ENCODE data around the gene MANEAL. TPM values are rescaled to one million over a fixed set of nuclear protein-coding genes. Genes with fewer than 3 reads are reported as not detected.

The MANEAL gene
- total and polyA plus RNA-seq, 2 experiments from 2014 or later, result 2.3 to 3.5 TPM

DNA sequence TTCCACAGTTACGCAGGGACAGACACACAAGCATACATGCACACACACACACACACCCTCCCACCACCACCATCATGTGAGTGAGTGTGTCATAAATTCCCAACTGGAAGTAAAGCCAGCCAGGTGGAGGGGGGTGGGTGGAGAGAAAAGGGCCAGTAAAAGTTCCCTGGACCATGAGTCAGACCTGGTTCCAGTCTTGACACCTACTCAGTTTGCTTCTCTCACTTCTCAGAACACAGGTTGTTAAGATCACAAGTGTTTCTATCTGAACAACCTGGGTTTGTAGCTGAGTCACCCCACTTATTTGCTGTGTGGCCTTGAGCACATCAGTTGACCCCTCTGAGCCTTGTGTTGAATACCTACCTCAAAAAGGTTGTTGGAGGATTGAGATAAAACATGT is 38.4 kb upstream of the MANEAL start:
- Histone ChIP-seq H3K36me3 (replicated peaks; ENCODE audit: insufficient read depth, low read depth) (no peaks in the 10 kb centered on the region), H3K27me3 (peaks cover 85% of the 10 kb centered on the region)
- 77% methylated on average over 1 of the region's 1 CpG for WGBS (ENCODE audit: low lambda C conversion rate, missing lambda C conversion rate)

DNA sequence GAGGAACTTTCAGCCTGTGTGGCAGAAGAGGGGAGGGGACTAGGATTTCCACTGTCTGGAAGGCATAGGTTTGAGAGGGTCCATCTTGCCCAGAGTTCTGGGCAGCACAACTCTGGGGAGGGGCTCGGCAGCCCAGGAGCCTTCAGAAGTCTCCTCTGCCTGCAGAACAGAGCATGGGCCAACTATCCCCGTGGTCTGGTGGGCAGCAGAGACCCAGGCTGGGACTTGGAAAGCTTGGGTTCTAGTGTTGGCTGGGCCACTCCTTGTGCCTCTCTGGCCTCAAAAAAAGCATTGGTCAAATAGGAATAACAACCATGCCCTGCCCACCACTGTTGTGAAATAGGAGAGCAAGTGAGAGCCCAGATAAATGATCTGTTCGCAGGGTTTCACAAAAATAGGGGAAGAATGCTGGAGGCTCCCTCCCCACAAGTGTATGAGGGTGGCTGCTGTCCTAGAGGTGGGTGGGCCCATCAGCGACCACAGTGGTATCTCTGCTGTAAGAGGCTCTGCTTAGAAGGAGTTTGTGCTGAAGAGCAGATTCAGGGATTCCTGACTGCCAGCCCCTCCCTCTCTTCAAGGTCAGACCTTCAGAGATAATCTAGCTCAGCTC is 37.6 kb upstream of the MANEAL start:
- H3K4me2 ChIP-seq, result no peak overlapping the region
- H3K27ac ChIP-seq, result peak overlapping the region; percentile 11
- no peak overlapping the region for H2AFZ ChIP-seq
- H4K20me1 ChIP-seq (ENCODE audit: insufficient read depth, poor library complexity, severe bottlenecking), result no peaks in the 10 kb centered on the region
- H3K4me1 ChIP-seq (ENCODE audit: insufficient read depth), result no peaks in the 10 kb centered on the region
- WGBS (ENCODE audit: low lambda C conversion rate, missing lambda C conversion rate), result 70% methylated on average over 4 of the region's 4 CpGs
- no peaks in the 10 kb centered on the region for H3K9me3 ChIP-seq (ENCODE audit: low read depth)
- no peaks in the 10 kb centered on the region for H3K36me3 ChIP-seq (replicated peaks; ENCODE audit: insufficient read depth, low read depth)
- DNase-seq (ENCODE audit: low spot score), result no peak
- no peaks in the 10 kb centered on the region for H3K9me2 ChIP-seq (replicated peaks; ENCODE audit: insufficient read depth)
- no peak for TF ChIP-seq EZH2 (IDR thresholded peaks at IDR 0.05; ENCODE audit: borderline replicate concordance)
- TF ChIP-seq, protein P1, sequence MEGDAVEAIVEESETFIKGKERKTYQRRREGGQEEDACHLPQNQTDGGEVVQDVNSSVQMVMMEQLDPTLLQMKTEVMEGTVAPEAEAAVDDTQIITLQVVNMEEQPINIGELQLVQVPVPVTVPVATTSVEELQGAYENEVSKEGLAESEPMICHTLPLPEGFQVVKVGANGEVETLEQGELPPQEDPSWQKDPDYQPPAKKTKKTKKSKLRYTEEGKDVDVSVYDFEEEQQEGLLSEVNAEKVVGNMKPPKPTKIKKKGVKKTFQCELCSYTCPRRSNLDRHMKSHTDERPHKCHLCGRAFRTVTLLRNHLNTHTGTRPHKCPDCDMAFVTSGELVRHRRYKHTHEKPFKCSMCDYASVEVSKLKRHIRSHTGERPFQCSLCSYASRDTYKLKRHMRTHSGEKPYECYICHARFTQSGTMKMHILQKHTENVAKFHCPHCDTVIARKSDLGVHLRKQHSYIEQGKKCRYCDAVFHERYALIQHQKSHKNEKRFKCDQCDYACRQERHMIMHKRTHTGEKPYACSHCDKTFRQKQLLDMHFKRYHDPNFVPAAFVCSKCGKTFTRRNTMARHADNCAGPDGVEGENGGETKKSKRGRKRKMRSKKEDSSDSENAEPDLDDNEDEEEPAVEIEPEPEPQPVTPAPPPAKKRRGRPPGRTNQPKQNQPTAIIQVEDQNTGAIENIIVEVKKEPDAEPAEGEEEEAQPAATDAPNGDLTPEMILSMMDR (IDR thresholded peaks at IDR 0.05; ENCODE audit: poor library complexity), result no peak
- no peak for TF ChIP-seq EZH2phosphoT487 (IDR thresholded peaks at IDR 0.05; ENCODE audit: low read depth, severe bottlenecking, unreplicated experiment)
- no peak overlapping the region for H3K4me3 ChIP-seq
- H3K27me3 ChIP-seq, result peaks cover 83% of the 10 kb centered on the region
- H3K79me2 ChIP-seq, result no peaks in the 10 kb centered on the region

More for the DNA sequence above, 38.4 kb upstream of the MANEAL start:
- H2AFZ ChIP-seq, result no peak overlapping the region
- TF ChIP-seq, protein P1 (IDR thresholded peaks at IDR 0.05; ENCODE audit: poor library complexity), result no peak
- no peaks in the 10 kb centered on the region for H3K9me2 ChIP-seq (replicated peaks; ENCODE audit: insufficient read depth)
- H3K4me3 ChIP-seq, result no peak overlapping the region
- H3K79me2 ChIP-seq, result no peaks in the 10 kb centered on the region
- peak; percentile 71 for DNase-seq (ENCODE audit: low spot score)
- no peak overlapping the region for H3K4me2 ChIP-seq
- peak overlapping the region; percentile 11 for H3K27ac ChIP-seq
- H3K4me1 ChIP-seq (ENCODE audit: insufficient read depth), result no peaks in the 10 kb centered on the region
- no peaks in the 10 kb centered on the region for H4K20me1 ChIP-seq (ENCODE audit: insufficient read depth, poor library complexity, severe bottlenecking)
- H3K9me3 ChIP-seq (ENCODE audit: low read depth), result no peaks in the 10 kb centered on the region

DNA sequence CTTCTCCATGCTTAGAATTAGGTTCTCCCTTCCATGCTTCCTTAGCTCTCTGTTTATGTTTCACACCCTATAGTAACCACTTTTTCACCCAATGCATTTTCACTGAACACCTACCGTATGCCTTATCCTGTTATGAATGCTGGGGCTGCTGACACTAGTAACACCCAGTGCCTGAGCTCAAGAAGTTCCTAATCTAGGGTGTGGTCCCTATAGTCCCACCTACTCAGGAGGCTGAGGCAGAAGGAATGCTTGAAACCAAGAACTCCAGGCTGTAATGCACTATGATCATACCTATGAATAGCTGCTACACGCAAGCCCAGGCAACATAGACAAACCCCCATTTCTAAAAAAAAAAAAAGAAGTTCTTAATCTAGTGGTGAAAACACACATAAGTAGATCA is 34.2 kb upstream of the MANEAL start:
- WGBS (ENCODE audit: low lambda C conversion rate, missing lambda C conversion rate), result 70% methylated on average over 2 of the region's 2 CpGs
- H4K20me1 ChIP-seq (ENCODE audit: insufficient read depth, poor library complexity, severe bottlenecking), result no peaks in the 10 kb centered on the region
- H3K4me3 ChIP-seq, result no peak overlapping the region
- no peaks in the 10 kb centered on the region for H3K79me2 ChIP-seq
- H3K4me2 ChIP-seq, result no peak overlapping the region
- H3K9me2 ChIP-seq (replicated peaks; ENCODE audit: insufficient read depth), result no peaks in the 10 kb centered on the region
- no peaks in the 10 kb centered on the region for H3K4me1 ChIP-seq (ENCODE audit: insufficient read depth)
- peaks cover 76% of the 10 kb centered on the region for H3K27me3 ChIP-seq
- TF ChIP-seq EZH2 (IDR thresholded peaks at IDR 0.05; ENCODE audit: borderline replicate concordance) (no peak), EZH2phosphoT487 (IDR thresholded peaks at IDR 0.05; ENCODE audit: low read depth, severe bottlenecking, unreplicated experiment) (no peak)
- TF ChIP-seq, protein P1 (IDR thresholded peaks at IDR 0.05; ENCODE audit: poor library complexity), result no peak
- no peak overlapping the region for H3K27ac ChIP-seq
- H3K36me3 ChIP-seq (replicated peaks; ENCODE audit: insufficient read depth, low read depth), result no peaks in the 10 kb centered on the region
- no peak for DNase-seq (ENCODE audit: low spot score)
- H3K9me3 ChIP-seq (ENCODE audit: low read depth), result no peaks in the 10 kb centered on the region
- no peak overlapping the region for H2AFZ ChIP-seq
